Large intestine (tissue), 3 donors: ENCODE data around the gene TGFB1I1. TPM values are rescaled to one million over a fixed set of nuclear protein-coding genes. Genes with fewer than 3 reads are reported as not detected.
A peak's percentile ranks its signal among the peaks of the same experiment; 100 is the strongest.
"Not testable (repeated sequence)": the region's sequence is repeated elsewhere in the genome, so short reads cannot be mapped to it uniquely, and the experiment has no call there.

Experiments
- DNase-seq, 2 donors: peaks; one replicate each; pipeline versions ENCODE4 v3.0.0 to v3.0.0-alpha.2; 2013
- H3K27ac ChIP-seq: one replicate; pipeline ENCODE4 v1.5.1; 2013; ENCODE audit warnings: low read length
- H3K27me3 ChIP-seq: 2 replicates; pipeline ENCODE4 v1.6.1; 2013; ENCODE audit warnings: low read length; ENCODE audit not compliant: control insufficient read depth, insufficient read depth
- H3K36me3 ChIP-seq: 2 replicates; pipeline ENCODE4 v1.6.1; 2013; ENCODE audit warnings: low read length; ENCODE audit not compliant: control insufficient read depth, insufficient read depth
- H3K4me1 ChIP-seq: one replicate; pipeline ENCODE4 v1.6.1; 2013; ENCODE audit warnings: low read length; ENCODE audit not compliant: control insufficient read depth, insufficient read depth
- H3K4me3 ChIP-seq: one replicate; pipeline ENCODE4 v1.5.1; 2013; ENCODE audit warnings: low read length
- H3K9me3 ChIP-seq: one replicate; pipeline ENCODE4 v1.6.1; 2013; ENCODE audit warnings: mild to moderate bottlenecking, low read depth, low read length, moderate library complexity; ENCODE audit not compliant: control insufficient read depth
- WGBS: methylation state at CpG from one replicate; pipeline ENCODE4 v1.1.5; 2013; ENCODE audit warnings: low lambda C conversion rate; ENCODE audit not compliant: insufficient coverage; 5-methylcytosine and 5-hydroxymethylcytosine counted together
- polyA plus RNA-seq: library from polyadenylated mRNA; unstranded; fragments of 120-200 nt; gene quantifications from one replicate; pipeline ENCODE4 v1.2.1, GENCODE V29; 2013

The TGFB1I1 gene
- polyA plus RNA-seq, 1 donor, result 38.7 TPM

DNA sequence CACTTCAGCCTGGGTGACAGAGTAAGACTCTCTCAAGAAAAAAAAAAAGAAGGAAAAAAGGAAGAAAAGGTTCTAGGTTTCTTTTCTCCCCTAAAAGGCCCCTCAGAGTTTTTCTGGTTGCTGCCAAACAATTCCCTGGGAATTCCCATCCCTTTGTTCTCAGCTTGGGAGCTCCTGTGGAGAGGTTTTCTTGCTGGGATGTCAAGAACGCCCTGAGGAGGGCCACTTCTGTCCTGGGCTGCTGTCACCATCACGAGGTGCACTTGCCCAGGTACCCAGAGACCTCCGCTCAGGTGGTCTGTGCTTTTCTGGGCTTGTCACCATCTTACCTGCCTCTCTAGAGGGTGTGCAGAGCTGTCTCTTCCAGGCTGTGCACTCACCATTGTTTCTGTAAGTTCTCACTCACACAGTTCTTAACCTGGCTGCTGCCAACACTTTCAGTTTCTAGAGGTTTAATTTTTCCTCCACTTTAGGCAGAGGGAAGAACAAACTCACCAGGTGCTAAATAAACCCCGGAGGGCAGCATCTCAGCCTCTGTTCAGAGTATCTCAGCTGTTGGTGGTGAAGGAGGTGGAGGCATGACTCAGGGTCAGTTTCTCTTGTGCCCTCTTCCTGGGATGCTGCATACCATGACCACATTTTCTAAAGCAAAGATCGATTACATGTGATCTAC is 41.4 kb upstream of the TGFB1I1 start:
- H3K27ac ChIP-seq, result peak overlapping the region; percentile 98
- no peak overlapping the region for H3K4me3 ChIP-seq
- no peaks in the 10 kb centered on the region for H3K36me3 ChIP-seq
- peaks cover 16% of the 10 kb centered on the region for H3K4me1 ChIP-seq
- H3K9me3 ChIP-seq, result peaks cover 6% of the 10 kb centered on the region
- no peaks in the 10 kb centered on the region for H3K27me3 ChIP-seq
- peak in 1 of 2 donors; percentile 40 for DNase-seq
- no CpG with 5 or more reads among the region's 5 CpGs for WGBS

GRCh38 chr16:31435341-31436220 is 36.4 kb upstream of the TGFB1I1 start:
- no peaks in the 10 kb centered on the region for H3K9me3 ChIP-seq
- no peak for DNase-seq
- H3K27me3 ChIP-seq, result no peaks in the 10 kb centered on the region
- no peak overlapping the region for H3K27ac ChIP-seq
- H3K4me1 ChIP-seq, result peaks cover 5% of the 10 kb centered on the region
- no CpG with 5 or more reads among the region's 47 CpGs for WGBS
- H3K36me3 ChIP-seq, result peaks cover 5% of the 10 kb centered on the region
- H3K4me3 ChIP-seq, result no peak overlapping the region

DNA sequence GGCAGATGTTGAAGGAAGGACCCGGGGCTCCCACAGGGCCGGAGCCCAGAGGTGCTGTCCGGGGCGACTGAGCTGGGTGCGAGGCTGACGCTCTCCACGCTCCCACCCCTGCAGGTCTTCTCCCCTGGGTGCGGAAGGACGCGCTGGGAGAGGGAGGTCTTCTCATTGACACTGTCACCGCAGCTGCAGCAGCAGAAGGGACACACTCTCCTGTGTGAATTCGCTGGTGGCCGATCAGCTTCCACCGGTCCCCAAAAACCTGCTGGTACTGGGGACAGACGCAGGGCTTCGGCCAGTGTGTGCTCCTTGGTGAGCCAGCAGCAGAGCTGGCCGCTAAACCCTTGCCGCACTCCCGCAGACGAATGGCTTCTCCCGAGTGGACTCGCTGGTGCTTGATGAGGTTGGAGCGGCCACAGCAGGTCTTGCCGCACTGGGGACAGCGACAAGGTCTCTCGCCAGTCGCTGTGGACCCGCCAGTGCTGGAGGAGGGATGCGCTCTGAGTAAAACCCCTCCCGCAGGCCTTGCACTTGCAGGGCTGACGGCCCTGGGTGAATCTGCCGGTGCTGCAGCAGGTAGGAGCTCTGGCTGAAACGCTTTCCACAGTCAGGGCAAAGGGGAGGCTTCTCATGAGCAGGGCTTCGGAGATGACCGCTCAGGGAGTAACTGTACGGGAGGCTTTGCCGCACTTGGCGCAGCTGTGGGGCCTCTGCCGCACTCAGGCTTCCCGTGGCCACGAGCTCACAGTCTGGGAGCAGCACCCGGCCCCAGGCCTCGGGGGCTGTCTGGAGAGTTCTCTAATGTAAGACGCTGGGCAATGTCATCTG is 35.5 kb upstream of the TGFB1I1 start:
- no peak for DNase-seq
- Histone ChIP-seq H3K9me3 (no peaks in the 10 kb centered on the region), H3K27me3 (no peaks in the 10 kb centered on the region), H3K4me1 (no peaks in the 10 kb centered on the region), H3K4me3 (no peak overlapping the region), H3K36me3 (peaks cover 5% of the 10 kb centered on the region), H3K27ac (no peak overlapping the region)
- no CpG with 5 or more reads among the region's 44 CpGs for WGBS

DNA sequence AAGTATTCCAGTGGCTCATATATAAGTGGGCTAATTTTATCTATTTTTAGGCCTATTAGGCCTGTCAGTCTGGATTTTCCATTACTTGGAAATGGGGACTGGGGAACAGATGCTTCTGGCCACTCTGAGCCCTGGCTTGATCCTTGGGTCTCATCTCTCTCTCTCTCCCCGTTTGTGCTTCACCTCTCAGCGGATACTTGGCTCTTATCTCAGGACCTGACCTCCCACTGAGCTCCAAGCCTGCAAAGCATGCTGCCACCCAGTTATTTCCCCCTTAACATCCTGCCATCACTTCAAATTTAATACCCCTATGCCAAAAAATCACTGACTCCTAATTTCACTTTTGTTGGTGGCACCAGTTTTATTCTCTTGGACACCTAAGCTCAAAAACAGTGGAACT is 33.5 kb upstream of the TGFB1I1 start:
- 100% methylated on average over 1 of the region's 2 CpGs for WGBS
- peaks cover 5% of the 10 kb centered on the region for H3K36me3 ChIP-seq

DNA sequence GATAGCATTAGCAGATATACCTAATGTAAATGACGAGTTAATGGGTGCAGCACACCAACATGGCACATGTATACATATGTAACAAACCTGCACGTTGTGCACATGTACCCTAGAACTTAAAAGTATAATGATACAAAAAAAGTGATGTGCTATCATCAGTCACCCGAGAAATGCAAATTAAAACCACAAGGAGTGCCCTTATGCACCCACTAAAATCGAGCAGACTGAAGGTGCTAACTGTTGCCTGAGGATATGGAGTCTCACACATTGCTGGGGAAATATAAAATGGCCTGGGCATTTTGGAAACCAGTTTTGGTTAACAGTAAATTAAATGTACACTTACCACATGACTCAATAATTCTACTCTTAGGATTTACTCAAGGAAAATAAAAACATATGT is 32.9 kb upstream of the TGFB1I1 start:
- H3K9me3 ChIP-seq, H3K4me1 ChIP-seq, H3K27me3 ChIP-seq, H3K27ac ChIP-seq, H3K4me3 ChIP-seq, DNase-seq, H3K36me3 ChIP-seq: not testable (repeated sequence)
- WGBS, result no CpG with 5 or more reads among the region's 4 CpGs

More for the DNA sequence above, 33.5 kb upstream of the TGFB1I1 start:
- Histone ChIP-seq H3K4me1 (no peaks in the 10 kb centered on the region), H3K27ac (no peak overlapping the region), H3K27me3 (no peaks in the 10 kb centered on the region), H3K4me3 (no peak overlapping the region), H3K9me3 (no peaks in the 10 kb centered on the region)
- no peak for DNase-seq

- no peak overlapping the region for H3K27ac ChIP-seq
- H3K36me3 ChIP-seq, result peaks cover 5% of the 10 kb centered on the region
- H3K27me3 ChIP-seq, result no peaks in the 10 kb centered on the region
- no CpG with 5 or more reads among the region's 3 CpGs for WGBS
- no peak overlapping the region for H3K4me3 ChIP-seq
- DNase-seq, result no peak
- H3K9me3 ChIP-seq, result no peaks in the 10 kb centered on the region
- no peaks in the 10 kb centered on the region for H3K4me1 ChIP-seq
Measured at GRCh38 chr16:31439519-31439918, 32.4 kb upstream of the TGFB1I1 start.

- Histone ChIP-seq H3K4me1 (no peaks in the 10 kb centered on the region), H3K27ac (no peak overlapping the region), H3K27me3 (no peaks in the 10 kb centered on the region), H3K9me3 (no peaks in the 10 kb centered on the region), H3K36me3 (peaks cover 5% of the 10 kb centered on the region), H3K4me3 (no peak overlapping the region)
- WGBS, result no CpG with 5 or more reads among the region's 4 CpGs
- no peak for DNase-seq
Measured at GRCh38 chr16:31440516-31441184, 31.3 kb upstream of the TGFB1I1 start.

DNA sequence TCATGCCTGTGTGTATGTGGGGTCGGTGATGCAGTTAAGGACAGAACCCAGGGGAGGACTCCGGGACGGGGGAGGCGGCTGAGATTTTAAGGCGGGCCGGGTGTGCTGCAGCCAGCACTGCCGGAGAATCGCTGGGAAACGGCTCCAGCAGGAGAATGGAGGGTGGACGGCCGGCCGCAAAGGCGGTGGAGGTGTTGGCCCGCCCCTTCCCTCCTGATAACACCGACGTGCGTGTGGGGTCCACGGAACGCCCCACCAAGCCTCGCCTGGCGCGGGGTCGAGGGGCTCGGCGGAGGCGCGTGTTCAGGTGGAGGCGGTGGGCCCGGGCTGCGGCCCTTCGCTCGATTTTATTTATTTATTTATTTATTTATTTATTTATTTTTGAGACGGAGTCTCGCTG is 30.0 kb upstream of the TGFB1I1 start:
- Histone ChIP-seq H3K36me3 (no peaks in the 10 kb centered on the region), H3K27me3 (no peaks in the 10 kb centered on the region), H3K27ac (no peak overlapping the region), H3K4me3 (peak overlapping the region; percentile 81), H3K4me1 (no peaks in the 10 kb centered on the region), H3K9me3 (no peaks in the 10 kb centered on the region)
- DNase-seq, result no peak
- no CpG with 5 or more reads among the region's 34 CpGs for WGBS

DNA sequence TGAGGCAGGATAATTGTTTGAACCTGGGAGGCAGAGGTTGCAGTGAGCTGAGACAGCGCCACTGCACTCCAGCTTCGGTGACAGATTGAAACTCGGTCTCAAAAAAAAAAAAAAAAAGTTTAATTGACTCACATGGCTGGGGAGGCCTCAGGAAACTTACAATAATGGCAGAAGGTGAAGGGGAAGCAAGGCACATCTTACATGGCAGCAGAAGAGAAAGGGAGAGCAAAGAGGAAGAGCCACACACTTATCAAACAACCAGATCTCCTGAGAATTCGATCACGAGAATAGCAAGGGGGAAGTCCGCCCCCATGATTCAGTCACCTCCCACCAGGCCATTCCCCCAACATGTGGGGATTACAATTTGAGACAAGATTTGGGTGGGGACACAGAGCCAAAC is 26.0 kb upstream of the TGFB1I1 start:
- H3K4me1 ChIP-seq, H3K9me3 ChIP-seq, H3K27ac ChIP-seq, DNase-seq, H3K27me3 ChIP-seq, H3K36me3 ChIP-seq, H3K4me3 ChIP-seq: not testable (repeated sequence)
- no CpG with 5 or more reads among the region's 6 CpGs for WGBS

GRCh38 chr16:31451201-31451600 is 20.8 kb upstream of the TGFB1I1 start:
- DNase-seq, result no peak
- H3K36me3 ChIP-seq, result peaks cover 4% of the 10 kb centered on the region
- no peaks in the 10 kb centered on the region for H3K4me1 ChIP-seq
- no peaks in the 10 kb centered on the region for H3K27me3 ChIP-seq
- no peaks in the 10 kb centered on the region for H3K9me3 ChIP-seq
- WGBS, result no CpG with 5 or more reads among the region's 5 CpGs
- H3K27ac ChIP-seq, result no peak overlapping the region
- H3K4me3 ChIP-seq, result no peak overlapping the region
